Epithelial cell of esophagus (primary cell): Measurements from ENCODE around the gene PPIL6.

ENCODE experiments used
- DNase-seq: peaks from one replicate; pipeline ENCODE4 v3.0.0; 2010; ENCODE audit warnings: low read depth
- H3K4me3 ChIP-seq: 2 replicates; pipeline ENCODE4 v1.5.1; 2011; ENCODE audit warnings: mild to moderate bottlenecking, low read length, control low read depth
- TF ChIP-seq, protein P1 (sequence below): IDR thresholded peaks from 2 replicates; pipeline ENCODE4 v1.5.1; 2011; ENCODE audit warnings: low read depth, mild to moderate bottlenecking, low read length, control low read depth, inconsistent platforms; ENCODE audit not compliant: insufficient read depth; ENCODE audit errors: missing control alignments

PPIL6 gene

DNA sequence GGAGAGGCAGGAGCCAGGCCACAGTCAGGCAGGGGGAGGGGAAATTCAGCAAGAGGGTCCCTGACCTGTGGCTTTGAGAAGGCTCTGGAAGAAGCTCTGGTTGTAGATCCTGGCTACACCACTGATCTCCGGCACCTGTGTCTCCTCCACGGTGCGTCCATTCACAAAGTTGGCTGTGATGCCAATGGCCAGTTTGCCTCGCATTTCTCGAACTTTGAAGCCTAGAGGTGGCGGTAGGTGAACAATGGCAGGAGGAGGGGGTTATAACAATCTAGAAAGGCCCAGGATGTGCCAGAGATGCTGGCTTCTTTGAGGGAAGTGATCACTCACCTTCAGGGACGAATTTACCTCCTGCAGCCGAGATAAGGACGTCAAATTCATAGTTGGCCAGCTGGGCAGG, 11.8 kb upstream of the PPIL6 start:
- TF ChIP-seq, protein P1, sequence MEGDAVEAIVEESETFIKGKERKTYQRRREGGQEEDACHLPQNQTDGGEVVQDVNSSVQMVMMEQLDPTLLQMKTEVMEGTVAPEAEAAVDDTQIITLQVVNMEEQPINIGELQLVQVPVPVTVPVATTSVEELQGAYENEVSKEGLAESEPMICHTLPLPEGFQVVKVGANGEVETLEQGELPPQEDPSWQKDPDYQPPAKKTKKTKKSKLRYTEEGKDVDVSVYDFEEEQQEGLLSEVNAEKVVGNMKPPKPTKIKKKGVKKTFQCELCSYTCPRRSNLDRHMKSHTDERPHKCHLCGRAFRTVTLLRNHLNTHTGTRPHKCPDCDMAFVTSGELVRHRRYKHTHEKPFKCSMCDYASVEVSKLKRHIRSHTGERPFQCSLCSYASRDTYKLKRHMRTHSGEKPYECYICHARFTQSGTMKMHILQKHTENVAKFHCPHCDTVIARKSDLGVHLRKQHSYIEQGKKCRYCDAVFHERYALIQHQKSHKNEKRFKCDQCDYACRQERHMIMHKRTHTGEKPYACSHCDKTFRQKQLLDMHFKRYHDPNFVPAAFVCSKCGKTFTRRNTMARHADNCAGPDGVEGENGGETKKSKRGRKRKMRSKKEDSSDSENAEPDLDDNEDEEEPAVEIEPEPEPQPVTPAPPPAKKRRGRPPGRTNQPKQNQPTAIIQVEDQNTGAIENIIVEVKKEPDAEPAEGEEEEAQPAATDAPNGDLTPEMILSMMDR, result no peak
- DNase-seq, result no peak
- H3K4me3 ChIP-seq, result no peak overlapping the region

- TF ChIP-seq, protein P1, result no peak
- H3K4me3 ChIP-seq, result no peak overlapping the region
- DNase-seq, result no peak
Observed at GRCh38 chr6:109451376-109451775, 10.9 kb upstream of the PPIL6 start.

- no peak for DNase-seq
- H3K4me3 ChIP-seq, result no peak overlapping the region
- TF ChIP-seq, protein P1, result no peak
Observed at GRCh38 chr6:109450801-109451200, 10.4 kb upstream of the PPIL6 start.

- TF ChIP-seq, protein P1, result no peak
- no peak overlapping the region for H3K4me3 ChIP-seq
- DNase-seq, result no peak
Observed at GRCh38 chr6:109449795-109450673, 9.6 kb upstream of the PPIL6 start.

DNA sequence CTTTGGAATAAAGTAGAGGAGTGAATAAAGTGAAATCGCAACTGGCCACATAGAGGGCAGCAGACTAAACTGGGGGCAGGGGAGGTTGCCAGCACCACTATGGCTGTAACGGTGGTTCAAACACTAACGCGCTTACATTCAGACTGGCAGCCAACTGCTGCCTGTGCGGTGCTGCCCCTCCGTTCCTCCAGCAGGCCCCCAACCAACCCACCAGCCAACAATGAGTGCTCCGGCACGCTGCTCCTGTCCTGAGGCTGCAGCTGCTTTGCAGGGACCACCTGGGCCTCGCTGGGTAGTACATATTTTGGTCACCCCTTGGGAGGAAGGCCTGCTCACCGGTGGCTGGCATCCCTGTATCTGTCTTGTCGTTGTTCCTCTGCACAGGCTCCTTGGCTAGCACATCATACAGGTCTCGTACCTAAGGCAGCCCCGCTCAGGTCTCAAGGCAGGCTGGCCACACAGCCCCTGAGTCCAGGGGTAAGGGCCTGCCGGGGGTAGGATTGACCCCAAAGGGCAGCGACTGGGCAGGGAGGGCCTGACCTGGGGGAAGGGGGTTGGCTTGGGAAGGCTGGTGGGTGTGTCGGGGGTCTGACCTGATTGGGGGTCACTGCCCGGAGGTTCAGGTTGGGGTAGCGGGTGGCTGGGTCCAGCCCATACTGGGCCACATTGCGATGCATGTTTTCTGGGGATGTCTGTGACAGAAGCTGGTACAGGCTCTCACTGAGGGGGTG, 8.8 kb upstream of the PPIL6 start:
- TF ChIP-seq, protein P1, result no peak
- H3K4me3 ChIP-seq, result no peak overlapping the region
- no peak for DNase-seq

DNA sequence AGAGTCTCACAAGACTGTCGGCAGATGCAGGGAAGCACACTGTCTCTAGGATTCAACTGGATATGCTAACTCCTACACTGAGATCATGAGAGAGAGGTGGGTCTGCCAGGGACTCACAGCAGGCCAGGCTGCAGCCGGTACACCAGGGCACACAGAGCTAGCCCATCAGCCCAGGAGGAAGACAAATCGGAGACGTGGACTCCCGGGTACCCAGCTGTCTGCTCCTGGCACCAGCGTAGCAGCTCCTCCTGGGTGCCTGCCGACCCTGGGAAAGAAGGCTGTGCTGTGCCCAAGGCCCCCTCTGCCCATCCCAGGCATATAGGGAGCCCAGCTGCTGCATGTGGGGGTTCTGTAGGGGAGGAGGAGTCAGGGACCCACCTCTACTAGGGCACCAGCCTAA, 8.2 kb upstream of the PPIL6 start:
- TF ChIP-seq, protein P1, result no peak
- H3K4me3 ChIP-seq, result no peak overlapping the region
- no peak for DNase-seq
